ENCODE measurements around the gene RNF19B. TPM values are rescaled to one million over a fixed set of nuclear protein-coding genes. Genes with fewer than 3 reads are reported as not detected.

Gene RNF19B
- total and polyA plus RNA-seq, 2 of the 8 experiments (the other 6 are each of a cell fraction or from before 2014, with no cell fraction given) = 9.2 to 11.2 TPM

GRCh38 chr1:32934535-32934934, 30.1 kb downstream of the RNF19B start:
- Histone ChIP-seq H2AK5ac (ENCODE audit: low read depth, low read length) (no peak overlapping the region), H3K4me1 (replicated peaks in 1 of 4; ENCODE audit: control insufficient read depth in 3 of 4, insufficient read depth in 4 of 4, low read length in 3 of 4) (no peaks in the 10 kb centered on the region; a peak in 1 of 7 replicates), H2BK5ac (ENCODE audit: low read depth, low read length) (no peak overlapping the region), H3K9me3 (ENCODE audit: insufficient read depth in 2 of 2, low read depth in 1 of 2, low read length in 1 of 2) (no peaks in the 10 kb centered on the region), H3K56ac (replicated peaks; ENCODE audit: insufficient read length, low read depth, low read length) (no peak overlapping the region), H2BK15ac (ENCODE audit: low read length) (no peak overlapping the region), H4K91ac (replicated peaks; ENCODE audit: insufficient read length, low read length) (no peak overlapping the region), H3K23me2 (ENCODE audit: low read depth, low read length) (no peaks in the 10 kb centered on the region; the same call in 1 of the 2 replicates), H2BK12ac (ENCODE audit: low read depth, low read length) (no peak overlapping the region), H3K9ac (replicated peaks in 1 of 4; ENCODE audit: extremely low read depth in 1 of 4, low read depth in 3 of 4, low read length in 3 of 4) (no peak overlapping the region), H3K79me1 (ENCODE audit: low read depth, low read length) (no peaks in the 10 kb centered on the region), H4K20me1 (replicated peaks in 1 of 2; ENCODE audit: control insufficient read depth in 1 of 2, insufficient read depth in 2 of 2, low read length in 2 of 2) (peaks cover 2 to 4% of the 10 kb centered on the region in 2 experiments), H3K79me2 (ENCODE audit: control insufficient read depth in 1 of 2, insufficient read depth in 2 of 2, low read length in 2 of 2) (no peaks in the 10 kb centered on the region), H3K27me3 (replicated peaks in 1 of 4; ENCODE audit: control insufficient read depth in 3 of 4, extremely low read depth in 1 of 4, insufficient read depth in 3 of 4, low read length in 3 of 4) (no peaks in the 10 kb centered on the region), H3K36me3 (ENCODE audit: control insufficient read depth in 2 of 4, insufficient read depth in 4 of 4, low read length in 3 of 4) (peaks cover 0 to 4% (median 2%) of the 10 kb centered on the region in 4 experiments; a peak in 1 of 8 replicates), H3K18ac (ENCODE audit: extremely low read depth, low read length) (no peak overlapping the region), H3K4ac (replicated peaks; ENCODE audit: insufficient read length, low read depth, low read length) (no peak overlapping the region), H2BK20ac (ENCODE audit: low read length) (no peak overlapping the region), H4K8ac (ENCODE audit: extremely low read depth, insufficient read depth, low read length) (no peak overlapping the region), H3K23ac (ENCODE audit: insufficient read length) (no peak overlapping the region), H2AFZ (ENCODE audit: low read length) (no peak overlapping the region), H4K5ac (ENCODE audit: insufficient read length, low read depth, low read length) (no peak overlapping the region), H3K4me3 (ENCODE audit: extremely low read depth in 1 of 4, insufficient read depth in 2 of 4, low read depth in 3 of 4, low read length in 4 of 4) (no peak overlapping the region), H3K27ac (ENCODE audit: low read depth, low read length) (no peak overlapping the region), H3K14ac (ENCODE audit: insufficient read length) (no peak overlapping the region), H3K4me2 (ENCODE audit: insufficient read depth in 1 of 2, low read depth in 2 of 2, low read length in 2 of 2) (no peak overlapping the region), H2BK120ac (replicated peaks; ENCODE audit: low read depth, low read length) (no peak overlapping the region)
- TF ChIP-seq GTF2F1 (IDR thresholded peaks at IDR 0.05; ENCODE audit: borderline replicate concordance, low read depth, low read length) (no peak), SIN3A (conservative IDR thresholded peaks at IDR 0.05 in 1 of 2, IDR thresholded peaks at IDR 0.05 in 1 of 2; ENCODE audit: low read depth in 1 of 2, low read length in 2 of 2) (no peak), NANOG (IDR thresholded peaks at IDR 0.05; ENCODE audit: insufficient read depth, low read depth, low read length, poor library complexity, severe bottlenecking) (no peak), YY1 (IDR thresholded peaks at IDR 0.05; ENCODE audit: low read depth, low read length) (no peak), KDM4A (IDR thresholded peaks at IDR 0.05; ENCODE audit: low read depth, low read length, severe bottlenecking) (no peak), FOSL1 (IDR thresholded peaks at IDR 0.05; ENCODE audit: insufficient read depth, low read depth, low read length) (no peak), BACH1 (IDR thresholded peaks at IDR 0.05; ENCODE audit: low read length) (no peak), CTBP2 (IDR thresholded peaks at IDR 0.05; ENCODE audit: borderline replicate concordance, insufficient read depth, insufficient read length, low read length) (no peak), SP1 (IDR thresholded peaks at IDR 0.05; ENCODE audit: low read depth, low read length) (no peak), SIX5 (IDR thresholded peaks at IDR 0.05; ENCODE audit: low read depth, low read length) (no peak), PHF8 (conservative IDR thresholded peaks at IDR 0.05; ENCODE audit: low read depth, low read length) (no peak)
- CTCF ChIA-PET (ENCODE audit: partially characterized antibody) = interaction anchor here (0.6 to 7.4 kb wide), 23 partner anchors 9 to 792 kb away, joined by 3 to 77 read pairs (median 6); partner anchors contain the start of gene RNF19B
- POLR2A ChIA-PET (ENCODE audit: partially characterized antibody) = interaction anchor here (1.1 to 1.5 kb wide), 2 partner anchors 18 to 152 kb away, joined by 3 read pairs; no protein-coding TSS in a partner anchor
- FAIRE-seq (no peak), DNase-seq (ENCODE audit: low read depth in 1 of 2, low spot score in 2 of 2) (no peak)
- WGBS, 2 experiments (ENCODE audit: extremely low coverage in 1 of 2, insufficient coverage in 1 of 2, insufficient read length in 1 of 2, insufficient replicate concordance in 2 of 2, low coverage in 1 of 2, low lambda C conversion rate in 2 of 2, missing lambda C conversion rate in 1 of 2) = 92% methylated on average over 10 of the region's 10 CpGs; no CpG with 5 or more reads in 1 of the 2 experiments
